Neuron (in vitro differentiated cells): Measurements from ENCODE around the gene SPG7.

ENCODE experiments used
- H2AFZ ChIP-seq: one replicate; pipeline ENCODE4 v1.6.1; 2013; ENCODE audit warnings: low read depth, mild to moderate bottlenecking, inconsistent platforms, low read length, moderate library complexity
- H3K27me3 ChIP-seq: one replicate; pipeline ENCODE4 v1.6.1; 2013; ENCODE audit warnings: low read length; ENCODE audit not compliant: insufficient read depth
- H3K36me3 ChIP-seq: one replicate; pipeline ENCODE4 v1.6.1; 2013; ENCODE audit warnings: low read length; ENCODE audit not compliant: insufficient read depth
- H3K4me1 ChIP-seq: one replicate; pipeline ENCODE4 v1.6.1; 2013; ENCODE audit warnings: low read length; ENCODE audit not compliant: insufficient read depth
- H3K4me3 ChIP-seq: 2 replicates; pipeline ENCODE4 v1.5.1; 2013; ENCODE audit warnings: mild to moderate bottlenecking, low read length, moderate library complexity
- H3K9me3 ChIP-seq: one replicate; pipeline ENCODE4 v1.6.1; 2013; ENCODE audit warnings: low read length

SPG7 gene

GRCh38 chr16:89490439-89491237 lies 17.6 kb upstream of the SPG7 start, which contains the start of gene ANKRD11:
Gene ANKRD11 (minus strand): TSS chr16:89490561. CDS start chr16:89317019, 173,542 bp downstream.
- Histone ChIP-seq H3K9me3 (no peaks in the 10 kb centered on the region), H2AFZ (peak within 1 kb of the TSS; percentile 42), H3K36me3 (peaks cover 2% of the 10 kb centered on the region), H3K27me3 (no peaks in the 10 kb centered on the region), H3K4me1 (peaks cover 58% of the 10 kb centered on the region), H3K4me3 (peak within 1 kb of the TSS; percentile 91)

DNA sequence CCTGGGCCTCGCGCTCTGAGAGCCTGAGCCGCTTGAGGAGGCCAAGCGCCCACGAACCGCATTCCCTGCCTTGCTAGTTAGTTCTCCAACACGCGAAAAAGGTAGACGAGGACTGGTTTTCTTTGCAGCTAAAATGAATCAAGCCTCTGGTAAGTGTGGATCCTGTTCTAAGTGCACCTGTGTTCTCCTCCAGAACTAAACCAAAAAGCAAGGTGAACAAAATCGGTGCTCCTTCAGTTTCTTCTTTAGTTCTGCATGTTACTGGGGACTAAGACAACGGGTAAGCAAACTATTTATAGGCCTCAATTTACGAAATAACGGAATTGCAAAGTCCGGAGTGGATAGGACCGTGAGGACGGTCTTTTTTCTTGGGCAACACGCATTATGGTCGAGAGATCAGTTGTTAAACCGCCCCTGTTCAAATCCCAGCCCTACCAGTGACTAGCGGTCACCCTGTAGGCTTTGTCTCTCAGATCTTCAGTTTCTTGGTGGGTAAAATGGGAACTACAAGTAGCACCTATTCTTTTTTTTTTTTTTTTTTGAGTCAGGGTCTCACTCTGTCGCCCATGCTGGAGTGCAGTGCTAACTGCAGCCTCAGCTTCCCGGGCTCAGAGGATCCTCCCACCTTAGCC lies 16.8 kb upstream of the SPG7 start:
- peaks cover 52% of the 10 kb centered on the region for H3K4me1 ChIP-seq
- H3K9me3 ChIP-seq, result no peaks in the 10 kb centered on the region
- peak overlapping the region; percentile 84 for H3K4me3 ChIP-seq
- peak overlapping the region; percentile 42 for H2AFZ ChIP-seq
- H3K36me3 ChIP-seq, result peaks cover 2% of the 10 kb centered on the region
- no peaks in the 10 kb centered on the region for H3K27me3 ChIP-seq

- H2AFZ ChIP-seq, result no peak overlapping the region
- peak overlapping the region; percentile 84 for H3K4me3 ChIP-seq
- H3K27me3 ChIP-seq, result no peaks in the 10 kb centered on the region
- H3K9me3 ChIP-seq, result no peaks in the 10 kb centered on the region
- no peaks in the 10 kb centered on the region for H3K36me3 ChIP-seq
- peaks cover 51% of the 10 kb centered on the region for H3K4me1 ChIP-seq
Observed at GRCh38 chr16:89491974-89492687, 16.1 kb upstream of the SPG7 start.

GRCh38 chr16:89493776-89494175 lies 14.4 kb upstream of the SPG7 start:
- Histone ChIP-seq H3K36me3 (peaks cover 2% of the 10 kb centered on the region), H3K4me3 (no peak overlapping the region), H3K9me3 (no peaks in the 10 kb centered on the region), H3K27me3 (no peaks in the 10 kb centered on the region), H3K4me1 (peaks cover 40% of the 10 kb centered on the region), H2AFZ (no peak overlapping the region)

- H3K36me3 ChIP-seq, result peaks cover 5% of the 10 kb centered on the region
- H3K27me3 ChIP-seq, result no peaks in the 10 kb centered on the region
- no peak overlapping the region for H2AFZ ChIP-seq
- H3K4me1 ChIP-seq, result peaks cover 38% of the 10 kb centered on the region
- no peaks in the 10 kb centered on the region for H3K9me3 ChIP-seq
- no peak overlapping the region for H3K4me3 ChIP-seq
Observed at GRCh38 chr16:89495121-89495520, 13.1 kb upstream of the SPG7 start.

- Histone ChIP-seq H3K4me1 (peaks cover 18% of the 10 kb centered on the region), H3K9me3 (no peaks in the 10 kb centered on the region), H2AFZ (no peak overlapping the region), H3K4me3 (no peak overlapping the region), H3K27me3 (no peaks in the 10 kb centered on the region), H3K36me3 (peaks cover 5% of the 10 kb centered on the region)
Observed at GRCh38 chr16:89498839-89499238, 9.4 kb upstream of the SPG7 start.

DNA sequence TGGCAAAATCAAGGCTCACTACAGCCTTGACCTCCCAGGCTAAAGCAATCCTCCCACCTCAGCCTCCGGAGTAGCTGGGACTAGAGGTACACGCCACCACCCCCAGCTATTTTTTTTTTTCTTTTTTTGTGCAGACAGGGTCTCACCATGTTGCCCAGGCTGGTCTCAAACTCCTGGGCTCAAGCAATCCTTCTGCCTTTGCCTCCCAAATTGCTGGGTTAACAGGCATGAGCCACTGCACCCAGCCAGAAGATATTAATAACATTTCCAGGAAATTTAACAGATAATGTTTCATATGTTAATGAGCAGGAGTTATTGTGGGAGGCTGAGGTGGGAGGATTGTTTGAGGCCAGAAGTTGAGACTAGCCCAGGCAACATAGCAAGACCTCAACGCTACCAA lies 8.4 kb upstream of the SPG7 start:
- H2AFZ ChIP-seq, result no peak overlapping the region
- no peak overlapping the region for H3K4me3 ChIP-seq
- peaks cover 5% of the 10 kb centered on the region for H3K36me3 ChIP-seq
- no peaks in the 10 kb centered on the region for H3K27me3 ChIP-seq
- no peaks in the 10 kb centered on the region for H3K9me3 ChIP-seq
- peaks cover 11% of the 10 kb centered on the region for H3K4me1 ChIP-seq

- Histone ChIP-seq H3K27me3 (no peaks in the 10 kb centered on the region), H3K4me3 (no peak overlapping the region), H3K36me3 (peaks cover 5% of the 10 kb centered on the region), H3K9me3 (no peaks in the 10 kb centered on the region), H2AFZ (no peak overlapping the region), H3K4me1 (peaks cover 13% of the 10 kb centered on the region)
Observed at GRCh38 chr16:89502081-89502843, 5.9 kb upstream of the SPG7 start.

DNA sequence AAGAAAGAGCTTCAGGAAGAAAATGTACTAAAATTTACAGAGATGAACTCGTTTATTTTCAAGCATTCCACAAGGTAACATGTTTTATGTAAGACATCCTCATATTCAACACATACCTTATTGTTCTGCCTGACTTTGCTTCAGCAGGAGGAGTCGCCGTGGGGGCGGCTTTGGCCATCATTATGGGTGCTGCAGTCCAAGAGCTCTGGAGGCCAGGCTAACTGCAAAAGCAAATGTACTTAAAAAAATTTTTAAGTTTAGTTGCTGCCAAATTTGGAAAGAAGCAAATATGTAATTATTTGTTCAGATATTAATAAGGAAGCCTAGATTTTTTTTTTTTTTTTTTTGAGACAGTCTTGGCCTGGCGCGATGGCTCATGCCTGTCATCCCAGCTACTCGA lies 4.1 kb upstream of the SPG7 start:
- H3K36me3 ChIP-seq, result no peaks in the 10 kb centered on the region
- peaks cover 17% of the 10 kb centered on the region for H3K4me1 ChIP-seq
- no peaks in the 10 kb centered on the region for H3K9me3 ChIP-seq
- no peak overlapping the region for H2AFZ ChIP-seq
- no peak overlapping the region for H3K4me3 ChIP-seq
- H3K27me3 ChIP-seq, result no peaks in the 10 kb centered on the region

- peaks cover 21% of the 10 kb centered on the region for H3K4me1 ChIP-seq
- H3K36me3 ChIP-seq, result peaks cover 4% of the 10 kb centered on the region
- H2AFZ ChIP-seq, result no peak overlapping the region
- H3K27me3 ChIP-seq, result no peaks in the 10 kb centered on the region
- H3K4me3 ChIP-seq, result no peak overlapping the region
- no peaks in the 10 kb centered on the region for H3K9me3 ChIP-seq
Observed at GRCh38 chr16:89505204-89506112, 2.7 kb upstream of the SPG7 start.

DNA sequence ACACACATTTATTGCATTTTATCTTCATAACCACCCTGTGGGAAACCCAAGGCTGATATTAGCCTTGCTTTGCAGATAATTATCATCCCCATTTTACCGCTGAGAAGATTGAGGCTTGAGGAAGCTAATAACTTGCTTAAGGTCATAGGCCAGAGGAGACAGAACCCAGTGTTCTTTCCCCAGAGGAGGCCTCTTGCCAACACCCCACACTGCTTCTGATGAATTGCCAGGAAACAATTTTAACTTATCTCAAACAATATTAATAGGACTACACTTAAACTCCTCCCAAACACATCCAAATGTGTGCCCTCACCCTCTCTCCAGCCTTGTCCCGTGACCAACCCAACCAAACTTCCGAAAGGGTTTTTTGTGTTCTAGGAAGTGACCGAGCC lies 2.1 kb upstream of the SPG7 start:
- Histone ChIP-seq H3K4me1 (peaks cover 21% of the 10 kb centered on the region), H3K4me3 (no peak overlapping the region), H2AFZ (no peak overlapping the region), H3K36me3 (peaks cover 11% of the 10 kb centered on the region), H3K9me3 (no peaks in the 10 kb centered on the region), H3K27me3 (no peaks in the 10 kb centered on the region)

GRCh38 chr16:89506791-89507191 lies 1.4 kb upstream of the SPG7 start:
- Histone ChIP-seq H3K36me3 (peaks cover 17% of the 10 kb centered on the region), H3K4me3 (peak overlapping the region; percentile 65), H2AFZ (no peak overlapping the region), H3K9me3 (no peaks in the 10 kb centered on the region), H3K4me1 (peaks cover 21% of the 10 kb centered on the region), H3K27me3 (no peaks in the 10 kb centered on the region)
